SK-N-SH (cell line): ENCODE measurements around the gene COL8A1.
A peak's percentile ranks its signal among the peaks of the same experiment; 100 is the strongest.

Experiments
- CTCF ChIP-seq: fragments of 200-600 bp; sonication (generic); IDR thresholded peaks from 2 replicates; pipeline ENCODE4 v1.6.1; 2017; ENCODE audit warnings: antibody characterized with exemption, mild to moderate bottlenecking, moderate library complexity
- EZH2phosphoT487 ChIP-seq: fragments of 200-600 bp; sonication (generic); IDR thresholded peaks from 2 replicates; pipeline ENCODE4 v1.6.1; 2017; ENCODE audit warnings: low read depth, mixed run types, mild to moderate bottlenecking, antibody characterized with exemption, moderate library complexity, borderline replicate concordance
- GATA2 ChIP-seq: sonication (generic); formaldehyde crosslinking; IDR thresholded peaks from 2 replicates; pipeline ENCODE4 v1.5.0; 2020; ENCODE audit warnings: mild to moderate bottlenecking, missing genetic modification reagents
- POLR2AphosphoS5 ChIP-seq: IDR thresholded peaks from 2 replicates; pipeline ENCODE4 v1.6.1; 2012; ENCODE audit warnings: low read depth, low read length
- REST ChIP-seq: IDR thresholded peaks from 2 replicates; pipeline ENCODE4 v1.6.1; 2012; ENCODE audit warnings: mild to moderate bottlenecking, low read depth, low read length, moderate library complexity
- TCF12 ChIP-seq: IDR thresholded peaks from 2 replicates; pipeline ENCODE4 v1.4.0; 2012
- USF1 ChIP-seq: IDR thresholded peaks from 2 replicates; pipeline ENCODE4 v1.4.0; 2012; ENCODE audit warnings: low read depth, borderline replicate concordance
- USF2 ChIP-seq: fragments of 150-350 bp; IDR thresholded peaks from 2 replicates; pipeline ENCODE4 v1.6.1; 2017; ENCODE audit warnings: antibody characterized with exemption, low read length, low read depth, borderline replicate concordance
- YY1 ChIP-seq: IDR thresholded peaks from 2 replicates; pipeline ENCODE4 v1.4.0; 2012; ENCODE audit warnings: low read depth, mild to moderate bottlenecking
- ZBTB33 ChIP-seq: IDR thresholded peaks from 2 replicates; pipeline ENCODE4 v1.4.0; 2012; ENCODE audit warnings: low read depth, borderline replicate concordance

- TF ChIP-seq CTCF (peak; percentile 33; the same call in 1 of the 2 replicates), USF2 (no peak), POLR2AphosphoS5 (no peak), ZBTB33 (no peak), REST (no peak), USF1 (no peak), EZH2phosphoT487 (no peak), GATA2 (CRISPR knock-in tag) (no peak), TCF12 (no peak), YY1 (no peak)
Measured at GRCh38 chr3:99637016-99637367, 1.4 kb upstream of the COL8A1 start.
